OCI-LY7 (cell line): ENCODE data around the gene NRG2.

Experiments
- EZH2phosphoT487 ChIP-seq: fragments of 200-600 bp; sonication (generic); IDR thresholded peaks from 2 replicates; pipeline ENCODE4 v1.6.1; 2018; ENCODE audit warnings: low read depth, borderline replicate concordance, mild to moderate bottlenecking, mixed run types, antibody characterized with exemption, low read length, moderate library complexity, mixed read lengths
- TF ChIP-seq, protein P1 (sequence below): fragments of 200-600 bp; sonication (generic); conservative IDR thresholded peaks from 2 replicates; pipeline ENCODE4 v1.5.1; 2014; ENCODE audit warnings: mild to moderate bottlenecking, antibody characterized with exemption, low read length, moderate library complexity, mixed read lengths

DNA sequence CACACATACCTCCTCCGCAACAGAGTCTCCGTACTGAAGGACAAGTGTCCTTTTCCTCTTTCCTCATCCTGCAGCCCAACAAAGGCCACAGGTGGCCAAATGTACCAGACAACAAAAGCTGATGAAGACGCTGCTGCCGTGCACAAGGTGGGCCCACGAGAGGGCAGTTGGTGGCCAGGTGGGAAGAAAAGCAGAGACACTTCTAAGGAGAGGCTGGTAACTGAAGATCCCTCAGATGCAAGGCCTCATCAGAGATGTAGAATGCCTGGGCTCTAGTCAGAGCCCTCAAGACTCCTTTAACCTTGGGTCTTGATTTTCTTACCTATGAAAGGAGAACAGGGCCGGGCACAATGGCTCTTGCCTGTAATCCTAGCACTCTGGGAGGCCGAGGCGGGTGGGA is 75.7 kb downstream of the NRG2 start:
- TF ChIP-seq, protein P1, sequence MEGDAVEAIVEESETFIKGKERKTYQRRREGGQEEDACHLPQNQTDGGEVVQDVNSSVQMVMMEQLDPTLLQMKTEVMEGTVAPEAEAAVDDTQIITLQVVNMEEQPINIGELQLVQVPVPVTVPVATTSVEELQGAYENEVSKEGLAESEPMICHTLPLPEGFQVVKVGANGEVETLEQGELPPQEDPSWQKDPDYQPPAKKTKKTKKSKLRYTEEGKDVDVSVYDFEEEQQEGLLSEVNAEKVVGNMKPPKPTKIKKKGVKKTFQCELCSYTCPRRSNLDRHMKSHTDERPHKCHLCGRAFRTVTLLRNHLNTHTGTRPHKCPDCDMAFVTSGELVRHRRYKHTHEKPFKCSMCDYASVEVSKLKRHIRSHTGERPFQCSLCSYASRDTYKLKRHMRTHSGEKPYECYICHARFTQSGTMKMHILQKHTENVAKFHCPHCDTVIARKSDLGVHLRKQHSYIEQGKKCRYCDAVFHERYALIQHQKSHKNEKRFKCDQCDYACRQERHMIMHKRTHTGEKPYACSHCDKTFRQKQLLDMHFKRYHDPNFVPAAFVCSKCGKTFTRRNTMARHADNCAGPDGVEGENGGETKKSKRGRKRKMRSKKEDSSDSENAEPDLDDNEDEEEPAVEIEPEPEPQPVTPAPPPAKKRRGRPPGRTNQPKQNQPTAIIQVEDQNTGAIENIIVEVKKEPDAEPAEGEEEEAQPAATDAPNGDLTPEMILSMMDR, result no peak
- no peak for TF ChIP-seq EZH2phosphoT487
